ENCODE data around the gene COL23A1.

DNA sequence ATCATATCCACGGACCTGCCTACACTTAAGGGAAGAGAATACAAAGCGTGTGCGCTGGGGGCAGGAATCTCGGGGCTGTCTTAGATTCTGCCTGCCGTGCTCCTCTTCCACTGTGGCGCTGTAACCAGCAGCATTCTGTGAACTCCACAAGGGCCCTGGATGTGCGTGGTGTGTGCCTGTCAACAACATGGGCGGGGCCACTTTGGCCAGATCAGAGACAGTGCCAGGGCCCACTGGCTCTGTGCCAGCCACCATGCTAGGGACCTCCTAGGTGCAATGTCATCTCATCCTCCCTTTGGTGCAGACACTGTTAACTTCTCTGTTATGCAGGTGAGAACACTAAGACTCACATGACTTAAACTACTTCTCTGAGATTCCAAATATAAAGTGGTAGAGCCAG lies 113.7 kb downstream of the COL23A1 start:
- TF ChIP-seq, protein P1, sequence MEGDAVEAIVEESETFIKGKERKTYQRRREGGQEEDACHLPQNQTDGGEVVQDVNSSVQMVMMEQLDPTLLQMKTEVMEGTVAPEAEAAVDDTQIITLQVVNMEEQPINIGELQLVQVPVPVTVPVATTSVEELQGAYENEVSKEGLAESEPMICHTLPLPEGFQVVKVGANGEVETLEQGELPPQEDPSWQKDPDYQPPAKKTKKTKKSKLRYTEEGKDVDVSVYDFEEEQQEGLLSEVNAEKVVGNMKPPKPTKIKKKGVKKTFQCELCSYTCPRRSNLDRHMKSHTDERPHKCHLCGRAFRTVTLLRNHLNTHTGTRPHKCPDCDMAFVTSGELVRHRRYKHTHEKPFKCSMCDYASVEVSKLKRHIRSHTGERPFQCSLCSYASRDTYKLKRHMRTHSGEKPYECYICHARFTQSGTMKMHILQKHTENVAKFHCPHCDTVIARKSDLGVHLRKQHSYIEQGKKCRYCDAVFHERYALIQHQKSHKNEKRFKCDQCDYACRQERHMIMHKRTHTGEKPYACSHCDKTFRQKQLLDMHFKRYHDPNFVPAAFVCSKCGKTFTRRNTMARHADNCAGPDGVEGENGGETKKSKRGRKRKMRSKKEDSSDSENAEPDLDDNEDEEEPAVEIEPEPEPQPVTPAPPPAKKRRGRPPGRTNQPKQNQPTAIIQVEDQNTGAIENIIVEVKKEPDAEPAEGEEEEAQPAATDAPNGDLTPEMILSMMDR (IDR thresholded peaks at IDR 0.05; ENCODE audit: low read depth, low read length), result no peak
- TF ChIP-seq EZH2phosphoT487 (IDR thresholded peaks at IDR 0.05; ENCODE audit: low read depth), result no peak

Data from OCI-LY3 (cell line).